K562 (cell line): ENCODE measurements around the gene NDUFS3. TPM values are rescaled to one million over a fixed set of nuclear protein-coding genes. Genes with fewer than 3 reads are reported as not detected.

Source experiments
- ARID2 ChIP-seq: fragments of 450-650 bp; IDR thresholded peaks from 2 replicates; pipeline ENCODE4 v1.6.1; 2017; ENCODE audit warnings: antibody characterized with exemption, mild to moderate bottlenecking
- ASH1L ChIP-seq: fragments of 450-650 bp; IDR thresholded peaks from 2 replicates; pipeline ENCODE4 v1.6.1; 2018; ENCODE audit warnings: borderline replicate concordance, mild to moderate bottlenecking, low read depth; ENCODE audit not compliant: partially characterized antibody
- CAMTA2 ChIP-seq: fragments of 250-450 bp; sonication (Bioruptor Pico); conservative IDR thresholded peaks from 2 replicates; pipeline ENCODE4 v1.5.1; 2022
- EHMT2 ChIP-seq: fragments of 450-650 bp; IDR thresholded peaks from 2 replicates; pipeline ENCODE4 v1.6.1; 2018; ENCODE audit warnings: antibody characterized with exemption
- POLR3G ChIP-seq: IDR thresholded peaks from 2 replicates; pipeline ENCODE4 v1.6.1; 2011; ENCODE audit not compliant: insufficient read length, insufficient replicate concordance; ENCODE audit errors: extremely low read depth
- RCOR1 ChIP-seq, 2 experiments: IDR thresholded peaks; 2 replicates each; pipeline ENCODE4 v1.6.1; 2012; ENCODE audit warnings: low read depth in 2 of 2, low read length in 2 of 2, borderline replicate concordance in 1 of 2, improper control_type of control experiment in 1 of 2
- SRSF3 ChIP-seq: fragments of 200-400 bp; formaldehyde crosslinking; IDR thresholded peaks from 2 replicates; pipeline ENCODE4 v1.6.1; 2016; ENCODE audit warnings: mild to moderate bottlenecking, low read length, moderate library complexity; ENCODE audit not compliant: insufficient read depth
- TBL1XR1 ChIP-seq, 2 experiments: IDR thresholded peaks; 2 replicates each; pipeline ENCODE4 v1.6.1; 2012; ENCODE audit warnings: improper control_type of control experiment in 2 of 2, low read length in 2 of 2, mild to moderate bottlenecking in 1 of 2
- ZNF707 ChIP-seq: fragments of 250-450 bp; sonication (Bioruptor Pico); conservative IDR thresholded peaks from 2 replicates; pipeline ENCODE4 v1.8.0; 2022; ENCODE audit warnings: inconsistent platforms, mild to moderate bottlenecking, moderate library complexity
- polyA plus RNA-seq, 8 experiments: library from polyadenylated mRNA; depleted of rRNA in 4 of 8; stranded (reverse) in 5 of 8; unstranded in 3 of 8; fragments of >200 nt; fragmentation: Nextera tagmentation in 2 of 8; fragmentation: Illumina TruSeq in 1 of 8; extraction: Ambion mirVana in 2 of 8; extraction: Trizol in 1 of 8; gene quantifications; 2 replicates each; pipeline versions ENCODE4 v1.2.1 to v1.2.3, GENCODE V29; 2011 to 2014; ENCODE audit warnings: inconsistent platforms in 1 of 8, missing spikeins in 1 of 8
- total RNA-seq, 7 experiments: library from RNA; depleted of rRNA in 6 of 7; stranded (reverse); fragments of >200 nt in 6 of 7; fragmentation: Illumina TruSeq in 2 of 7; extraction: Trizol in 2 of 7; gene quantifications; 2 replicates each; pipeline versions ENCODE4 v1.2.1 to v1.2.3, GENCODE V29; 2011 to 2021; ENCODE audit warnings: low replicate concordance in 1 of 7
- TF ChIP-seq, protein P1 (sequence below): fragments of 150-350 bp; conservative IDR thresholded peaks from 2 replicates; pipeline ENCODE4 v1.6.1; 2014; ENCODE audit warnings: low read length
- TF ChIP-seq, protein P2 (sequence below): sonication (generic); formaldehyde crosslinking; IDR thresholded peaks from 2 replicates; pipeline ENCODE4 v1.8.0; 2022; ENCODE audit warnings: mild to moderate bottlenecking, missing genetic modification reagents
- TF ChIP-seq, protein P3 (sequence below): fragments of 450-650 bp; formaldehyde crosslinking; IDR thresholded peaks from 2 replicates; pipeline ENCODE4 v1.4.0; 2022; ENCODE audit warnings: mild to moderate bottlenecking, moderate library complexity
- TF ChIP-seq, protein P4 (sequence below): IDR thresholded peaks from 2 replicates; pipeline ENCODE4 v1.6.1; 2011; ENCODE audit warnings: borderline replicate concordance, low read depth, mild to moderate bottlenecking, moderate library complexity, low read length; ENCODE audit not compliant: insufficient read depth, poor library complexity, severe bottlenecking
- TF ChIP-seq, protein P5 (sequence below): fragments of 450-650 bp; IDR thresholded peaks from 2 replicates; pipeline ENCODE4 v1.6.1; 2016
- TF ChIP-seq, protein P6 (sequence below): sonication (generic); formaldehyde crosslinking; IDR thresholded peaks from 2 replicates; pipeline ENCODE4 v1.8.0; 2022; ENCODE audit warnings: missing genetic modification reagents, mild to moderate bottlenecking, borderline replicate concordance

The NDUFS3 gene
- total and polyA plus RNA-seq, 9 of the 15 experiments (the other 6 are each of a cell fraction or from before 2014, with no cell fraction given): 38.7 to 341 (median 194) TPM

DNA sequence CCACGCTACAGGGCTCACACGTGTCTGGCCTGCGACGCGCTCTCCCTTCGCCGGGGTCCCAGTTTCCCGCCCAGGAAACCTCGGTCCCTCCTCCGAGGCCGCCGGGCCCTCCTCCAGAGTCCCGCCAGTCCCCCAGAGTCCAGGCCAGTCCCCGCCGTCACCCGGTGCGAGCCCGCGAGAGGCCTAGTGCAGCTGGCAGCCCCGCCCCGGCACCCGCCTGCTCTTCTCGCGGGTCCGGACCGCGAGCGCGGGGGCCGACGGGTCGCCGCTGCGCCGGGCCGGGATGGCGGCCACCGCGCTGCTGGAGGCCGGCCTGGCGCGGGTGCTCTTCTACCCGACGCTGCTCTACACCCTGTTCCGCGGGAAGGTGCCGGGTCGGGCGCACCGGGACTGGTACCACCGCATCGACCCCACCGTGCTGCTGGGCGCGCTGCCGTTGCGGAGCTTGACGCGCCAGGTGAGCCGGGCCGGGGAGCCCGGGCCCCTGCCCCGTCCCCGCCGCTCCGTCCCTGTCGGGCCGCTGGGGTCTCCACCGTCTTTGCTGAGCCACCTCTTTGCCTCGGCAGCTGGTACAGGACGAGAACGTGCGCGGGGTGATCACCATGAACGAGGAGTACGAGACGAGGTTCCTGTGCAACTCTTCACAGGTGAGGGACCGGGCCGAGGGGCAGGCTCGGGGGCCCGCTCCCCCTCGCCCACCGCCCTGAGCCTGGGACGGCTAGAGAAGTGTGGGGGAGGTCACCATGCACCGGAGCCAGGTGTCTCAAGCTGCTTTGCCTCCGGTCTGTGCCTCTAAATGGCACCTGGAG lies 13.3 kb upstream of the NDUFS3 start, which contains the start of gene PTPMT1 (continued):
- TF ChIP-seq, protein P1, sequence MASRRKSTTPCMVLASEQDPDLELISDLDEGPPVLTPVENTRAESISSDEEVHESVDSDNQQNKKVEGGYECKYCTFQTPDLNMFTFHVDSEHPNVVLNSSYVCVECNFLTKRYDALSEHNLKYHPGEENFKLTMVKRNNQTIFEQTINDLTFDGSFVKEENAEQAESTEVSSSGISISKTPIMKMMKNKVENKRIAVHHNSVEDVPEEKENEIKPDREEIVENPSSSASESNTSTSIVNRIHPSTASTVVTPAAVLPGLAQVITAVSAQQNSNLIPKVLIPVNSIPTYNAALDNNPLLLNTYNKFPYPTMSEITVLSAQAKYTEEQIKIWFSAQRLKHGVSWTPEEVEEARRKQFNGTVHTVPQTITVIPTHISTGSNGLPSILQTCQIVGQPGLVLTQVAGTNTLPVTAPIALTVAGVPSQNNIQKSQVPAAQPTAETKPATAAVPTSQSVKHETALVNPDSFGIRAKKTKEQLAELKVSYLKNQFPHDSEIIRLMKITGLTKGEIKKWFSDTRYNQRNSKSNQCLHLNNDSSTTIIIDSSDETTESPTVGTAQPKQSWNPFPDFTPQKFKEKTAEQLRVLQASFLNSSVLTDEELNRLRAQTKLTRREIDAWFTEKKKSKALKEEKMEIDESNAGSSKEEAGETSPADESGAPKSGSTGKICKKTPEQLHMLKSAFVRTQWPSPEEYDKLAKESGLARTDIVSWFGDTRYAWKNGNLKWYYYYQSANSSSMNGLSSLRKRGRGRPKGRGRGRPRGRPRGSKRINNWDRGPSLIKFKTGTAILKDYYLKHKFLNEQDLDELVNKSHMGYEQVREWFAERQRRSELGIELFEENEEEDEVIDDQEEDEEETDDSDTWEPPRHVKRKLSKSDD: no peak
- TF ChIP-seq, protein P2, sequence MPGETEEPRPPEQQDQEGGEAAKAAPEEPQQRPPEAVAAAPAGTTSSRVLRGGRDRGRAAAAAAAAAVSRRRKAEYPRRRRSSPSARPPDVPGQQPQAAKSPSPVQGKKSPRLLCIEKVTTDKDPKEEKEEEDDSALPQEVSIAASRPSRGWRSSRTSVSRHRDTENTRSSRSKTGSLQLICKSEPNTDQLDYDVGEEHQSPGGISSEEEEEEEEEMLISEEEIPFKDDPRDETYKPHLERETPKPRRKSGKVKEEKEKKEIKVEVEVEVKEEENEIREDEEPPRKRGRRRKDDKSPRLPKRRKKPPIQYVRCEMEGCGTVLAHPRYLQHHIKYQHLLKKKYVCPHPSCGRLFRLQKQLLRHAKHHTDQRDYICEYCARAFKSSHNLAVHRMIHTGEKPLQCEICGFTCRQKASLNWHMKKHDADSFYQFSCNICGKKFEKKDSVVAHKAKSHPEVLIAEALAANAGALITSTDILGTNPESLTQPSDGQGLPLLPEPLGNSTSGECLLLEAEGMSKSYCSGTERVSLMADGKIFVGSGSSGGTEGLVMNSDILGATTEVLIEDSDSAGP (CRISPR knock-in tag): no peak
- TF ChIP-seq RCOR1 (IDR thresholded peaks at IDR 0.05; ENCODE audit: borderline replicate concordance in 1 of 2, low read depth in 2 of 2, low read length in 2 of 2): peak in 1 of 2 experiments; percentile 5; a peak in 1 of 4 replicates
- TF ChIP-seq, protein P3, sequence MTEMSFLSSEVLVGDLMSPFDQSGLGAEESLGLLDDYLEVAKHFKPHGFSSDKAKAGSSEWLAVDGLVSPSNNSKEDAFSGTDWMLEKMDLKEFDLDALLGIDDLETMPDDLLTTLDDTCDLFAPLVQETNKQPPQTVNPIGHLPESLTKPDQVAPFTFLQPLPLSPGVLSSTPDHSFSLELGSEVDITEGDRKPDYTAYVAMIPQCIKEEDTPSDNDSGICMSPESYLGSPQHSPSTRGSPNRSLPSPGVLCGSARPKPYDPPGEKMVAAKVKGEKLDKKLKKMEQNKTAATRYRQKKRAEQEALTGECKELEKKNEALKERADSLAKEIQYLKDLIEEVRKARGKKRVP: no peak
- no peak for TF ChIP-seq ZNF707 (CRISPR knock-in tag)
- TF ChIP-seq POLR3G: no peak
- 0 out of 2 replicates have a peak, but pooled peaks have one; percentile 43 for TF ChIP-seq CAMTA2
- TF ChIP-seq, protein P4, sequence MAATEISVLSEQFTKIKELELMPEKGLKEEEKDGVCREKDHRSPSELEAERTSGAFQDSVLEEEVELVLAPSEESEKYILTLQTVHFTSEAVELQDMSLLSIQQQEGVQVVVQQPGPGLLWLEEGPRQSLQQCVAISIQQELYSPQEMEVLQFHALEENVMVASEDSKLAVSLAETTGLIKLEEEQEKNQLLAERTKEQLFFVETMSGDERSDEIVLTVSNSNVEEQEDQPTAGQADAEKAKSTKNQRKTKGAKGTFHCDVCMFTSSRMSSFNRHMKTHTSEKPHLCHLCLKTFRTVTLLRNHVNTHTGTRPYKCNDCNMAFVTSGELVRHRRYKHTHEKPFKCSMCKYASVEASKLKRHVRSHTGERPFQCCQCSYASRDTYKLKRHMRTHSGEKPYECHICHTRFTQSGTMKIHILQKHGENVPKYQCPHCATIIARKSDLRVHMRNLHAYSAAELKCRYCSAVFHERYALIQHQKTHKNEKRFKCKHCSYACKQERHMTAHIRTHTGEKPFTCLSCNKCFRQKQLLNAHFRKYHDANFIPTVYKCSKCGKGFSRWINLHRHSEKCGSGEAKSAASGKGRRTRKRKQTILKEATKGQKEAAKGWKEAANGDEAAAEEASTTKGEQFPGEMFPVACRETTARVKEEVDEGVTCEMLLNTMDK: no peak
- no peak for TF ChIP-seq ARID2
- TF ChIP-seq ASH1L: no peak
- TF ChIP-seq, protein P5, sequence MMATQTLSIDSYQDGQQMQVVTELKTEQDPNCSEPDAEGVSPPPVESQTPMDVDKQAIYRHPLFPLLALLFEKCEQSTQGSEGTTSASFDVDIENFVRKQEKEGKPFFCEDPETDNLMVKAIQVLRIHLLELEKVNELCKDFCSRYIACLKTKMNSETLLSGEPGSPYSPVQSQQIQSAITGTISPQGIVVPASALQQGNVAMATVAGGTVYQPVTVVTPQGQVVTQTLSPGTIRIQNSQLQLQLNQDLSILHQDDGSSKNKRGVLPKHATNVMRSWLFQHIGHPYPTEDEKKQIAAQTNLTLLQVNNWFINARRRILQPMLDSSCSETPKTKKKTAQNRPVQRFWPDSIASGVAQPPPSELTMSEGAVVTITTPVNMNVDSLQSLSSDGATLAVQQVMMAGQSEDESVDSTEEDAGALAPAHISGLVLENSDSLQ: no peak
- TF ChIP-seq TBL1XR1 (IDR thresholded peaks at IDR 0.05; ENCODE audit: low read length in 2 of 2): no peak
- no peak for TF ChIP-seq EHMT2
- TF ChIP-seq SRSF3: 0 out of 2 replicates have a peak, but pooled peaks have one; percentile 50
- TF ChIP-seq, protein P6, sequence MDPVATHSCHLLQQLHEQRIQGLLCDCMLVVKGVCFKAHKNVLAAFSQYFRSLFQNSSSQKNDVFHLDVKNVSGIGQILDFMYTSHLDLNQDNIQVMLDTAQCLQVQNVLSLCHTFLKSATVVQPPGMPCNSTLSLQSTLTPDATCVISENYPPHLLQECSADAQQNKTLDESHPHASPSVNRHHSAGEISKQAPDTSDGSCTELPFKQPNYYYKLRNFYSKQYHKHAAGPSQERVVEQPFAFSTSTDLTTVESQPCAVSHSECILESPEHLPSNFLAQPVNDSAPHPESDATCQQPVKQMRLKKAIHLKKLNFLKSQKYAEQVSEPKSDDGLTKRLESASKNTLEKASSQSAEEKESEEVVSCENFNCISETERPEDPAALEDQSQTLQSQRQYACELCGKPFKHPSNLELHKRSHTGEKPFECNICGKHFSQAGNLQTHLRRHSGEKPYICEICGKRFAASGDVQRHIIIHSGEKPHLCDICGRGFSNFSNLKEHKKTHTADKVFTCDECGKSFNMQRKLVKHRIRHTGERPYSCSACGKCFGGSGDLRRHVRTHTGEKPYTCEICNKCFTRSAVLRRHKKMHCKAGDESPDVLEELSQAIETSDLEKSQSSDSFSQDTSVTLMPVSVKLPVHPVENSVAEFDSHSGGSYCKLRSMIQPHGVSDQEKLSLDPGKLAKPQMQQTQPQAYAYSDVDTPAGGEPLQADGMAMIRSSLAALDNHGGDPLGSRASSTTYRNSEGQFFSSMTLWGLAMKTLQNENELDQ (CRISPR knock-in tag): no peak
